ENCODE measurements around the gene FARS2.

Gene FARS2

GRCh38 chr6:5439749-5440148, 178.4 kb downstream of the FARS2 start:
- DNase-seq, result no peak

DNA sequence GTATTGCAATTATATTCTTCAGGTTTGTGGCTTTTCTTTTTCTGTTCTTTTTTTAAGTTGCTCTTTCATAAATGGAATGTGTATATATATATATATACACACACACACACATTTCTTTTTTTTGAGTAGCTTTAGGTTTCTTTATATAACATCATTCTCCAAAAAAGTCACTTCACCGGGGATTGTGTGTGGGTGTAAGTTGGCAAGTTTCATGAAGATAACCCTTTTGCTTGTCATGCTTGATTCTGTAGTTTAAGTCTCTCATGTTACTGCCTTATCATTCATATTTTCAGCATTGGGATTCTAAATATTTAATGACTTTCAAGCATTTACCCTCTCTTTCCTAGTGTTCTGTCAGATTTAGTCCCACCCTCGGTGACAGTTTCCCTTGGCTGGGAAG, 181.0 kb downstream of the FARS2 start:
- DNase-seq, result no peak

DNA sequence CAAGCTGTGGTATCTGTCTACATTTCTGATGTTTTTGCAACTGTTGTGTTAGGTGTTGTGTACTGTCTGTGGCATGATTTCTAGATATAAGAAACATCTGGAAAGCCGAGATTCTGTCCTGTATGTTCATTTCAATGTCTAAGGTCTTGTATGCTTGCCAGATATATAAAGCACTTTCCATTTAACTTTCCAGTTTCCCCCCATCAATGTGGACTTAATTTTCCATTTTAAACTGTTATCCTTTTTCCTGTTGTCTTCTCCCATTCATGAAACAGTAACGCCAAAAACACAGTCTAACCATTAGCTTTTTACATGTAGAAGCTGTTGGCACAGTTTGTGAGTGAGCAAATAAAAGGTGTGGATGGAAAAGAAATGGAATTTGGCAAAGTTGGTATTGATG, 181.6 kb downstream of the FARS2 start:
- DNase-seq, result no peak

GRCh38 chr6:5443491-5443890, 182.2 kb downstream of the FARS2 start:
- DNase-seq, result no peak

GRCh38 chr6:5446362-5447075, 185.2 kb downstream of the FARS2 start:
- DNase-seq, result no peak

- no peak for DNase-seq
These were observed 186.6 kb downstream of the FARS2 start for GRCh38 chr6:5447921-5448320.

DNA sequence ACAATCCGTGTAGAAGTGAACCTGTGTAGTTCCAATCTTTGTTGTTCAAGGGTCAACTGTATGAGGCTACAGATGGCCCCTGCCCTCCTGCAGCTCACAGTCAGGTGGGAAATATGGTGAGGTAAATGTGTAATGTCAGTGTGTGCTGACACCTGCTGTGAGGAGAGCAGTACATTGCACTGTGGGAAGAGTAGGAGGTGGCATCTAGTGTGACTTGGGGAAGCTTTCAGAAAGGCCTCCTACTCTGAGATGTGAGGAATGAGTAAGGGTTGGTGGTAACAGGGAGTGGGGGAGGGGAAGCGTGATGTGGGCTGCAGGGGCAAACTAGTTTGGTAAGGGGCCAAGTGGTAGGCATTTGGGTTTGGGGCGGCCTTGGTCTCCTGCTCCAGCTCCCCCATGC, 188.8 kb downstream of the FARS2 start:
- no peak for DNase-seq

DNA sequence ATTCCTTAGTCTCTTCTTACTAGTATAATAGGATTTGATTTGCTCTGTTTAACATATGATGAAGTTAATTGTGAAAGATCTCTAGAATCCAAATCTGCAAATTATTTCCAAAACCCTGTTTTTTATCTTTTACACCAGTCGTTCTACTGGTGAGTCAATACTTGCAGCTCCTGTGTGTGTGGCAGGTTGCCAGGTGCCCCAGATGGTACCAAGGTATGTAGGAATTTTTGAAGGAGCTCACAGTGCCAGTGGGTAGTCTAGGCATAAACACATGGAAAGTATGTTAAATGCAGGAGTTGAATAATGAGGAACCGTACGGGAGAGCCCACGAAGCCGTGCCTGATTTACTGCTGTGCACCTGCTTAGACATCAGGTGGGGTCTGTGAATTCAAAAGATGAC, 192.2 kb downstream of the FARS2 start:
- DNase-seq, result no peak

DNA sequence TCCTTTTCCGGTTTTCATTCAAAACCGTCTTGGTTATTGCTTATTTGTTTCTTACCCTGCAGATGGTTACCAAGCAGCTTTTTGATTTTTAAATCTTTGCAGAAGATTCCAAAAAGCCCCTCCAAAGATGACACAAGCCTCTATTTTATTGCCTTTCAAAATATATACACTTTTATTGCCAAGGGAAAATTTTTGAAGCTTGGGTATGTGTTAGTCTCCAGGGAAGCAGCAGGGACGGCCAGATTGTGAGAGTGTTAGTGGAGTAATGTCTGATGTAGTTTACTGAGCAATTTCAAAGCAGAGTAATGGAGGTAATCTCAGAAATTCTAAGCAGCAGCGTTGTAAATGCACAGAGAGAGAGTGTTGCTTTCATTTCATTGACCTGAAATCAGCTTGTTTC, 193.8 kb downstream of the FARS2 start:
- DNase-seq, result no peak

GRCh38 chr6:5457041-5457440, 195.7 kb downstream of the FARS2 start:
- no peak for DNase-seq

DNA sequence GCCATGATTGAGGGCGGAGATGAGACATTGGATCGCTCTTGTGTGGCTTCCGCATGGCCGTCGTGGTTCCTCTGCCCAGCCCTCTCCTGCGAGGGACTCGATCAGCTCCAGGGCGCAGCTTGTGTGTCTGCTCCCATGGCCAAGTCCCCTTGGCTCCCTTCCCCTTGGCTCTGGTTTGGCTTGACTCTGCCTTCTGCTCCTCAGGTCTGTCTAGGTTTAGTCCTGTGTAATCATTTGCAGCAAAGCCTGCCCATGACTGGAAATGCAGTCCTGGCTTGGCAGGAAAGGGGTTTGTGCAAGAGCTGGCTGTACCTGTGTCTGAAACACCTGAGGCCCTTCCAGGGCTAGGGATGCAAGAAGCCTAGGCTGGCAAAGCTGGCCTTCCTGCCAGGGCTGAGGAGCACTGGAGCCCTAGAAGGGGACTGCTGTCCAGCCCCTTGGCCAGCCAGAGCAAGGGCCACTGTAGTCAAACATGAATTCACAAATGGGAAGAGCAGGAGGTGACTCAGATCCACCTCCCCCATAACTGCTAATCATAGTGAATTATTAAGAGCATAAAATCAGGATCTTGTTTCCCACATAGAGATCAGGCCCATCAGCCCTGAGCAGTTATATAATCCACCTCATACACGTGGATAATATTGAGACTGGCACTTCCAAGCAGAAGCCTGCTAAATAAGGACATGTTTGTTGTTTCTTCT, 196.8 kb downstream of the FARS2 start:
- DNase-seq, result no peak

- no peak for DNase-seq
These were observed 198.0 kb downstream of the FARS2 start for GRCh38 chr6:5459346-5459745.

DNA sequence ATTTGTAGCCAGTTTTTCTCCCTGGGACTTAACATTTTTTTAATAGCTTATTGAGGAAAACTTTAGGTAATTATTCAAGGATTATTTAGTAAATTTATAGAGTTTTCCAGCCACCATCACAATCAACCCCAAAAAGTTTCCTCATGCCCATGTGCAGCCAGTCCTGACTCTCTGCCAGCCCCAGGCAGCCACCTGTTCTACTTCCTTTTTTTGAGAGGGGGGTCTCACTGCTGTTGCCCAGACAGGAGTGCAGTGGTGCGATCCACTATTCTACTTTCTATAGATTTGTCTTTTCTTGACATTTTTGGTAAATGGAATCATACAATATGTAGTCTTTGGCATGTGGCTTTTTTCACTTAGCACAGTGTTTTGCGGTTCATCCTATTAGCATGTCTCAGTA, 200.1 kb downstream of the FARS2 start:
- no peak for DNase-seq

GRCh38 chr6:5462856-5463255, 201.5 kb downstream of the FARS2 start:
- DNase-seq, result no peak

GRCh38 chr6:5463690-5464089, 202.4 kb downstream of the FARS2 start:
- peak; percentile 47 for DNase-seq

GRCh38 chr6:5464099-5464885, 203.0 kb downstream of the FARS2 start:
- DNase-seq, result peak; percentile 67

GRCh38 chr6:5466281-5467136, 205.2 kb downstream of the FARS2 start:
- DNase-seq, result peak; percentile 74

DNA sequence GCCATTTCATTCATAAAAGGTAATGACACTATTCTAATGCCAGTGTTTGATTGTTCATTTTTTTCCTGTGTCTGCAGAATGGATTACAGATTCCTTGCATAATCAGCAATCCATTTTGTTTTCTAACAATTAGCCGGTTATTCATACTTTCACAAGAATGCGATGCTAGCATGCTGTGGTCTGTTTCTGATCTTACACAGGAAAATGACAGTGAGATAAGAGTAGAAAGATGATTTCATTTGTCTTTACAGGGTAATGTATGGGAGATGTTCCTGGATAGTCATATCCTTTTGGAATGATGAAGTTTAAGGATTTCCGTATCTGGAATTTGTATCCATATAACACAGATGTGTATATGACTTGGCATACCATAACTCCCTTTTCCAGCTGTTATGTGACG, 207.3 kb downstream of the FARS2 start:
- peak; percentile 56 for DNase-seq

GRCh38 chr6:5469101-5469846, 208.0 kb downstream of the FARS2 start:
- no peak for DNase-seq

- peak; percentile 67 for DNase-seq
These were observed 209.7 kb downstream of the FARS2 start for GRCh38 chr6:5471044-5471443.

DNA sequence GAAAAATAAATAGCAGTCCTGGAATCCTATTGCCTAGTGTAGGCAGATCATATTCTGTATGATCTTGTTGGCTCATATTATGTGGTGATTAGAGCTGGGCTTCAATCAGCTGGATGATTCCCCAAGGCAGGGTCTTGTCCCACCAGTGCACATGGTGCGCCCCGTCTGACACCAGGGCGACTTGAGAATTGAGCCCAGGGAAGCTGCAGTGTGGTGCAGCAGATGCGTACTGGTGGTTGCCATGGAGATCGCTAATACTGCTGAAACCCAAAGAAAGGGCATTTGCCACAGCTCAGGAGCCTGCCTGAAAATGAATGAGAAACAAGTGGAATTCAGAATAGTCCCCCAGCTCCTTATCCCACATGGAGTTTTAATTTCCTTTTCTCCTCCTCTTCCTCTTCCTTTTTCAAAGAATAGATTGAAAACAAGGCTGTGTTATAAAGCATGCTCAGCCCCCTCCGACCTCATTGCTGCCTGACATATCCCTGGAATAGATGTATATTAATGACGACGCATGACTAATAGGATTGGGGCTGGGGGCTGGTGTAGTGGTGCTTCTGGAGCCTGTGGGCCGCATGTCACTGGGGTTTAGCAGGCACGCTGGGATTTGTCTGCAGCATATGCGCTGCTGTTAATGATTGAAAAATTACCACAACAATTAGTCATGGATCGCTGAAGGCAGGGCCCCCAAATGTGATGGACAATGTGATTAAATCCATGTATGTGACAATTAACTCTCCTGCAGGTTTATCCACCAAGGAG, 210.5 kb downstream of the FARS2 start:
- peak; percentile 72 for DNase-seq

All from fibroblast of upper back skin (primary cell).